ENCODE data around the gene ARPC1B.
"Not testable (repeated sequence)": the region's sequence is repeated elsewhere in the genome, so short reads cannot be mapped to it uniquely, and the experiment has no call there.

ARPC1B gene

GRCh38 chr7:99374111-99375064 lies at the start of gene ARPC1B:
ARPC1B (plus strand) TSS chr7:99374730; CDS start chr7:99385715, 10,985 bp downstream.
- peak in 6 of 14 donors; percentile 15 to 61 (median 33) for DNase-seq

GRCh38 chr7:99325001-99325493 lies 49.5 kb upstream of the ARPC1B start:
- peak in 2 of 14 donors; percentile 22 to 27 for DNase-seq

GRCh38 chr7:99325592-99326407 lies 48.7 kb upstream of the ARPC1B start, which contains the start of gene ARPC1A:
ARPC1A (plus strand) TSS chr7:99325898; CDS start chr7:99333354, 7,456 bp downstream.
- DNase-seq: peak; percentile 34 to 94 (median 80)

- no peak for DNase-seq
Observed at GRCh38 chr7:99326408-99326782, 48.1 kb upstream of the ARPC1B start.

GRCh38 chr7:99330314-99330961 lies 44.1 kb upstream of the ARPC1B start:
- DNase-seq: not testable (repeated sequence)

- no peak for DNase-seq
Observed at GRCh38 chr7:99331002-99331401, 43.5 kb upstream of the ARPC1B start.

GRCh38 chr7:99339595-99339994 lies 34.9 kb upstream of the ARPC1B start:
- no peak for DNase-seq

GRCh38 chr7:99340659-99341058 lies 33.9 kb upstream of the ARPC1B start:
- DNase-seq: no peak

- DNase-seq: no peak
Observed at GRCh38 chr7:99344061-99344647, 30.4 kb upstream of the ARPC1B start.

- DNase-seq: not testable (repeated sequence)
Observed at GRCh38 chr7:99350641-99351040, 23.9 kb upstream of the ARPC1B start.

- DNase-seq: no peak
Observed at GRCh38 chr7:99352247-99352646, 22.3 kb upstream of the ARPC1B start.

GRCh38 chr7:99355098-99355497 lies 19.4 kb upstream of the ARPC1B start:
- no peak for DNase-seq

- DNase-seq: peak in 1 of 14 donors; percentile 6
Observed at GRCh38 chr7:99357701-99358490, 16.6 kb upstream of the ARPC1B start.

GRCh38 chr7:99358521-99358920 lies 16.0 kb upstream of the ARPC1B start:
- DNase-seq: not testable (repeated sequence)

- no peak for DNase-seq
Observed at GRCh38 chr7:99359465-99360154, 14.9 kb upstream of the ARPC1B start.

- DNase-seq: no peak
Observed at GRCh38 chr7:99362801-99363200, 11.7 kb upstream of the ARPC1B start.

GRCh38 chr7:99363286-99363685 lies 11.2 kb upstream of the ARPC1B start:
- no peak for DNase-seq

- DNase-seq: peak in 1 of 14 donors; percentile 13
Observed at GRCh38 chr7:99365318-99366141, 9.0 kb upstream of the ARPC1B start.

GRCh38 chr7:99366646-99367045 lies 7.9 kb upstream of the ARPC1B start:
- no peak for DNase-seq
